ENCODE data around the gene BCL11B.

The BCL11B gene

DNA sequence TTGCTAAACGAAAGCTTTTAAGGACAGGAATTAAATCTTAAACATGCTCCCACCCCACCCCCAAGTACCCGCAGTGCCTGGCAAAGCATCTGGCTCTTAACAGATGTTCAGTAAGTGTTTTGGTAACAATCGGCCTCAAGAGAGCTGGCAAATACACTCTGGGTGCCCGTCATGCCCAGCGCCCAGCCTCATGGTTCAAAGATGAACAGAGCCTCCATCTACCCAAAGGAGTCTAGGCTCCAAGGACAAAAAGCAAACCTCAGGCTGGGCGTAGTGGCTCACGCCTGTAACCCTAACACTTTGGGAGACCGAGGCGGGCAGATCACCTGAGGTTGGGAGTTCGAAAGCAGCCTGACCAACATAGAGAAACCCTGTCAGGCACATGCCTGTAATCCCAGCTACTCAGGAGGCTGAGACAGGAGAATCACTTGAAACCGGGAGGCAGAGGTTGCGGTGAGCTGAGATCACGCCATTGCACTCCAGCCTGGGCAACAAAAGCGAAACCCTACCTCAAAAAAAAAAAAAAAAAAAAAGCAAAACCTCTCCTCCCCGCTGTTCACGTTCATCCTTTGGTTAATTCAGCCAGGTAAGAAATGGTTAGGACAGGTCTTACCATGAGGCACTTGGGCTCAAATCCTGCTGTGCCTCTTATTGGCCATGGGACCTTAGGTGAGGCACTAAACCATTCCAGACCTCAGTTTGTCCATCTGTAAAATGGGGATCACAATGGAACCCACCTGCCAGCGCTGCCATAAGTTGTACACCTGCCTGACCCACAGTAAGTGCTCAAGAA, 151.3 kb downstream of the BCL11B start:
- no peak for DNase-seq (ENCODE audit: low read depth)
- TF ChIP-seq, protein P1, sequence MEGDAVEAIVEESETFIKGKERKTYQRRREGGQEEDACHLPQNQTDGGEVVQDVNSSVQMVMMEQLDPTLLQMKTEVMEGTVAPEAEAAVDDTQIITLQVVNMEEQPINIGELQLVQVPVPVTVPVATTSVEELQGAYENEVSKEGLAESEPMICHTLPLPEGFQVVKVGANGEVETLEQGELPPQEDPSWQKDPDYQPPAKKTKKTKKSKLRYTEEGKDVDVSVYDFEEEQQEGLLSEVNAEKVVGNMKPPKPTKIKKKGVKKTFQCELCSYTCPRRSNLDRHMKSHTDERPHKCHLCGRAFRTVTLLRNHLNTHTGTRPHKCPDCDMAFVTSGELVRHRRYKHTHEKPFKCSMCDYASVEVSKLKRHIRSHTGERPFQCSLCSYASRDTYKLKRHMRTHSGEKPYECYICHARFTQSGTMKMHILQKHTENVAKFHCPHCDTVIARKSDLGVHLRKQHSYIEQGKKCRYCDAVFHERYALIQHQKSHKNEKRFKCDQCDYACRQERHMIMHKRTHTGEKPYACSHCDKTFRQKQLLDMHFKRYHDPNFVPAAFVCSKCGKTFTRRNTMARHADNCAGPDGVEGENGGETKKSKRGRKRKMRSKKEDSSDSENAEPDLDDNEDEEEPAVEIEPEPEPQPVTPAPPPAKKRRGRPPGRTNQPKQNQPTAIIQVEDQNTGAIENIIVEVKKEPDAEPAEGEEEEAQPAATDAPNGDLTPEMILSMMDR (IDR thresholded peaks at IDR 0.05; ENCODE audit: low read length, missing control alignments), result no peak
- H3K4me3 ChIP-seq (replicated peaks; ENCODE audit: low read depth, low read length), result no peak overlapping the region

DNA sequence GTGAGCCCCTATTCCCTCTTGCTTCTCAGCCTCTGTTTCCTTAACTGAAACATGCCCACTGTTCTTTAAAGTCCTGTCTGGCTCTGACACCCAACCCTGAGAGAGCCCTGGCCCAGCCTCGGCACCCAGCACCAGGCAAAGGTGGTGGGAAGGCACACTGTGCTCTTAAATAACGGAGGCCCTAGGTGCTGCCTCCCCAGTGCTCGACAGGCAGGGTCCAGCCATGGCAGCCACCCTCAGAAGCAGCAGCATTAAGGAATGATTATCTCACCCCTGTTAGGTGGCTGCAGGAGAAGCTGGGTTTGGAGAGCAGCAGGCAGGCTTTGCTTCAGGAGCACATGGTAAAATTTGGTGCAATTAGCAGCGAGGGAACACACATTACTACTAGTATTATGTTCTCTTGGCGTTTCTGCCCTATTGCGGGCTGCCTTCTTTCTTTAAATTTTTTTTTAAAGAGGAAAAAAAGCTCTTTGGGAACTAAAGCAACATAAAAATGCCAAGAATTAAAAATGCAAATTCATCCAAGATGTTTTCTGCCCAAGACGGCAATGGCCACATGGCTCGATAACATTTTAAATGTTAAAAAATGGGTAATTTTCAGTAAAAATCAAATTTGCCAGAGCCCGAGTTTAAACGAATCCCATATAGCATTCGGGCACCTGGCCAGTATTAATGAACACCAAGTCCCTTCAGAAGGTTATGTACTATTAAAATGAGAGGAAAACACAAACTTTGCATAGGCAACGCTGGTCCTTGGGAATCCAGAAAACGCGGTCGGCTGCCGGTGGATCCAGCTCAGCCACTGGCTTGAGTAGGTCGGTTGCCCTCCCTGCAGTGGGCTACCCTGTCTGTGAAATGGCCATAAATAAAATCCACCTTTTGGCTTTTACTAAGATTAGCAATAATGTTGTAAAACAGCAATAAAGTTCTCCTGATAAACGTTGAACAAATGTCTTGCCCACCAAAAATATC, 152.2 kb downstream of the BCL11B start:
- TF ChIP-seq, protein P1 (IDR thresholded peaks at IDR 0.05; ENCODE audit: low read length, missing control alignments), result no peak
- no peak overlapping the region for H3K4me3 ChIP-seq (replicated peaks; ENCODE audit: low read depth, low read length)
- DNase-seq (ENCODE audit: low read depth), result no peak
